Loucy (cell line): ENCODE results near the gene SRRM1.

Source experiments
- H2AFZ ChIP-seq: fragments of 200-600 bp; sonication (generic); 2 replicates; pipeline ENCODE4 v1.6.0; 2016; ENCODE audit warnings: antibody characterized with exemption, mild to moderate bottlenecking, low read length, moderate library complexity
- H3F3A ChIP-seq: fragments of 200-600 bp; 2 replicates; pipeline ENCODE4 v1.6.0; 2016; ENCODE audit warnings: antibody characterized with exemption, low read depth, mild to moderate bottlenecking
- H3K27me3 ChIP-seq: fragments of 200-600 bp; sonication (generic); 2 replicates; pipeline ENCODE4 v1.6.1; 2014; ENCODE audit warnings: low read length, mild to moderate bottlenecking; ENCODE audit not compliant: insufficient read depth, poor library complexity, severe bottlenecking
- H3K36me3 ChIP-seq: fragments of 200-600 bp; sonication (generic); 2 replicates; pipeline ENCODE4 v1.6.1; 2016; ENCODE audit warnings: low read length; ENCODE audit not compliant: insufficient read depth
- H3K4me1 ChIP-seq: fragments of 200-600 bp; sonication (generic); 2 replicates; pipeline ENCODE4 v1.5.1; 2014; ENCODE audit warnings: low read length, mild to moderate bottlenecking; ENCODE audit not compliant: insufficient read depth, poor library complexity, severe bottlenecking
- H3K4me2 ChIP-seq: fragments of 200-600 bp; sonication (generic); 2 replicates; pipeline ENCODE4 v1.6.0; 2014; ENCODE audit warnings: antibody characterized with exemption, low read length, low read depth, mild to moderate bottlenecking; ENCODE audit not compliant: poor library complexity, severe bottlenecking
- H3K4me3 ChIP-seq: fragments of 200-600 bp; sonication (generic); 2 replicates; pipeline ENCODE4 v1.5.1; 2014; ENCODE audit warnings: low read length, mild to moderate bottlenecking, mixed read lengths; ENCODE audit not compliant: poor library complexity, severe bottlenecking
- H3K79me2 ChIP-seq: fragments of 200-600 bp; sonication (generic); 2 replicates; pipeline ENCODE4 v1.6.1; 2014; ENCODE audit warnings: low read length; ENCODE audit not compliant: insufficient read depth
- H3K9ac ChIP-seq: fragments of 200-600 bp; sonication (generic); 2 replicates; pipeline ENCODE4 v1.6.0; 2014; ENCODE audit warnings: mild to moderate bottlenecking, low read depth, low read length, moderate library complexity; ENCODE audit not compliant: poor library complexity, severe bottlenecking
- H3K9me2 ChIP-seq: fragments of 200-600 bp; sonication (generic); replicated peaks from 2 replicates; pipeline ENCODE4 v1.6.1; 2016; ENCODE audit warnings: low read depth, low read length, mixed read lengths
- H3K9me3 ChIP-seq: fragments of 200-600 bp; sonication (generic); 2 replicates; pipeline ENCODE4 v1.6.1; 2014; ENCODE audit warnings: mild to moderate bottlenecking, antibody characterized with exemption, low read length, low read depth; ENCODE audit not compliant: insufficient read depth
- H4K20me1 ChIP-seq: fragments of 200-600 bp; sonication (generic); 2 replicates; pipeline ENCODE4 v1.6.0; 2014; ENCODE audit warnings: antibody characterized with exemption, low read length, mild to moderate bottlenecking; ENCODE audit not compliant: insufficient read depth, poor library complexity, severe bottlenecking
- EZH2phosphoT487 ChIP-seq: fragments of 200-600 bp; IDR thresholded peaks from 2 replicates; pipeline ENCODE4 v1.6.1; 2018; ENCODE audit warnings: antibody characterized with exemption, mild to moderate bottlenecking, moderate library complexity, borderline replicate concordance
- TF ChIP-seq, protein P1 (sequence below): fragments of 200-600 bp; sonication (generic); conservative IDR thresholded peaks from 2 replicates; pipeline ENCODE4 v1.5.1; 2014; ENCODE audit warnings: mild to moderate bottlenecking, antibody characterized with exemption, low read length

The SRRM1 gene

DNA sequence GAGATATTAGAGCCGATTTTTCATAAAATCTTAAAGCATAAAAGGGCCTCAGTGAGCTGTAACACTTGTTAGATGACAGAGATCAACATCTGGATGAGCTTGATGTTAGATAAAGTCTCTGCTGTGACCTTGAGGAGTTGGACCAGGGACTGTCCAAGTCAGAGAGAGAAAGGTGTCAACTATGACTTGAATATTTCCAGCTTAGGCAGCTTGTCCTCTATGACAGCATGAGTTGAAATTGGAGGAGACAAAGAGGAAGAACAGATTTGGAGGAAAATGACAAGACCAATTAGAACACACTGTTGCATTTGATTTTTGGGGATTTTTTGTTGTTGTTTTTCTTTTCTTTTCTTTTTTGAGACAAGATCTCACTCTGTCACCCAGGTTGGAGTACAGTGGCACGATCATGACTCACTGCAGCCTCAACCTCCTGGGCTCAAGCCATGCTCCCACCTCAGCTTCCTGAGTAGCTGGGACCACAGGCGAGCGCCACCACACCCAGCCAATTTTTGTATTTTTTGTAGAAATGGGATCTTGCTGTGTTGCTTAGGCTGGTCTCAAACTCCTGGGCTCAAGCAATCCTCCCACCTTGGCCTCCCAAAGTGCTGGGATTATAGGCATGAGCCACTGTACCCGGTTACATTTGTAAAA, 66.8 kb downstream of the SRRM1 start:
- TF ChIP-seq, protein P1, sequence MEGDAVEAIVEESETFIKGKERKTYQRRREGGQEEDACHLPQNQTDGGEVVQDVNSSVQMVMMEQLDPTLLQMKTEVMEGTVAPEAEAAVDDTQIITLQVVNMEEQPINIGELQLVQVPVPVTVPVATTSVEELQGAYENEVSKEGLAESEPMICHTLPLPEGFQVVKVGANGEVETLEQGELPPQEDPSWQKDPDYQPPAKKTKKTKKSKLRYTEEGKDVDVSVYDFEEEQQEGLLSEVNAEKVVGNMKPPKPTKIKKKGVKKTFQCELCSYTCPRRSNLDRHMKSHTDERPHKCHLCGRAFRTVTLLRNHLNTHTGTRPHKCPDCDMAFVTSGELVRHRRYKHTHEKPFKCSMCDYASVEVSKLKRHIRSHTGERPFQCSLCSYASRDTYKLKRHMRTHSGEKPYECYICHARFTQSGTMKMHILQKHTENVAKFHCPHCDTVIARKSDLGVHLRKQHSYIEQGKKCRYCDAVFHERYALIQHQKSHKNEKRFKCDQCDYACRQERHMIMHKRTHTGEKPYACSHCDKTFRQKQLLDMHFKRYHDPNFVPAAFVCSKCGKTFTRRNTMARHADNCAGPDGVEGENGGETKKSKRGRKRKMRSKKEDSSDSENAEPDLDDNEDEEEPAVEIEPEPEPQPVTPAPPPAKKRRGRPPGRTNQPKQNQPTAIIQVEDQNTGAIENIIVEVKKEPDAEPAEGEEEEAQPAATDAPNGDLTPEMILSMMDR: no peak
- TF ChIP-seq EZH2phosphoT487: no peak
- no peaks in the 10 kb centered on the region for H3F3A ChIP-seq
- no peaks in the 10 kb centered on the region for H3K9me3 ChIP-seq
- H3K4me3 ChIP-seq: no peak overlapping the region
- H3K79me2 ChIP-seq: no peaks in the 10 kb centered on the region
- peaks cover 9% of the 10 kb centered on the region for H3K4me1 ChIP-seq
- no peak overlapping the region for H3K4me2 ChIP-seq
- no peaks in the 10 kb centered on the region for H3K36me3 ChIP-seq
- H3K9me2 ChIP-seq: no peaks in the 10 kb centered on the region
- H4K20me1 ChIP-seq: no peaks in the 10 kb centered on the region
- no peak overlapping the region for H3K9ac ChIP-seq
- H2AFZ ChIP-seq: no peak overlapping the region
- H3K27me3 ChIP-seq: no peaks in the 10 kb centered on the region

DNA sequence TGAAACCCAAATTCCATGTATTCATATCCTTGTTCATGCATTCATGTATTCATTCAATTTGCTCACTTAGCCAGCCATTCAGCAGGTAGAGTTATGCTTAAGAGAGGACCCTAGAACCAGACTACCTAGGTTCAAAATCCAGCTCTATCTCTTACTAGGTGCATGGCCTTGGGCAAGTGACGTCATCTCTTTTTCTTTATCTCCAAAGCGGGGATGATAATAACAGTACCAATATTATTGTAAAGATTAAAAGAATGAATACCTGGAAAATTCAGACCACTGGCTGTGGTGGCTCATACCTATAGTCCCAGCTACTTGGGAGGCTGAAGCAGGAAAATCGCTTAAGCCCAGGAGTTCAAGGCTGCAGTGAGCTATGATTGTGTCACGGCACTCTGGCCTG, 68.2 kb downstream of the SRRM1 start:
- H3K4me3 ChIP-seq: no peak overlapping the region
- TF ChIP-seq, protein P1: no peak
- TF ChIP-seq EZH2phosphoT487: no peak
- H3K4me1 ChIP-seq: no peaks in the 10 kb centered on the region
- H3K9me2 ChIP-seq: no peaks in the 10 kb centered on the region
- H3F3A ChIP-seq: no peaks in the 10 kb centered on the region
- no peaks in the 10 kb centered on the region for H3K36me3 ChIP-seq
- no peaks in the 10 kb centered on the region for H3K9me3 ChIP-seq
- no peak overlapping the region for H2AFZ ChIP-seq
- no peak overlapping the region for H3K9ac ChIP-seq
- H4K20me1 ChIP-seq: no peaks in the 10 kb centered on the region
- no peaks in the 10 kb centered on the region for H3K27me3 ChIP-seq
- H3K4me2 ChIP-seq: no peak overlapping the region
- H3K79me2 ChIP-seq: no peaks in the 10 kb centered on the region

DNA sequence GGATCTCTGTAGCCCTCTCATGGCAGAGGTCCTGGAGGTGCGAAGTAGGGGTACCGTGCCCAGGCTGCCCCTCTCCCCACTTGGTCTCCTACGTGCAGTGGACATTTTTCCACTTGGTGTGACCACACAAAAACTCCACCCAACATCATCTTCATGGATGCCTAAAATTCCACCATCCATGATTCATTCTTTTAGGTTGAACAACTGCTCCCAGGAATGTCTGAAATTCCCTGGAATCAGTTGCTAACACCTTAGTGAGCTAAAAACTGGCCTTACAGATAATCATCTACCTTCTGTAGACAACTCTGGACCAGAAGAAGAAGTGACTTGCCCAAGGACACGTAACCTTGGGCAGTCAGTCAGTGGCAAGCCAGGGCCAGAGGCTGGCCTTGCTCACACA, 70.1 kb downstream of the SRRM1 start:
- Histone ChIP-seq H3K4me2 (no peak overlapping the region), H3F3A (no peaks in the 10 kb centered on the region), H2AFZ (no peak overlapping the region), H3K9ac (no peak overlapping the region), H4K20me1 (no peaks in the 10 kb centered on the region), H3K4me1 (no peaks in the 10 kb centered on the region), H3K9me2 (no peaks in the 10 kb centered on the region), H3K9me3 (no peaks in the 10 kb centered on the region), H3K4me3 (no peak overlapping the region), H3K36me3 (no peaks in the 10 kb centered on the region), H3K27me3 (no peaks in the 10 kb centered on the region), H3K79me2 (no peaks in the 10 kb centered on the region)
- TF ChIP-seq, protein P1: no peak
- TF ChIP-seq EZH2phosphoT487: no peak
